Measurements from ENCODE around the gene MMEL1.

MMEL1 gene

DNA sequence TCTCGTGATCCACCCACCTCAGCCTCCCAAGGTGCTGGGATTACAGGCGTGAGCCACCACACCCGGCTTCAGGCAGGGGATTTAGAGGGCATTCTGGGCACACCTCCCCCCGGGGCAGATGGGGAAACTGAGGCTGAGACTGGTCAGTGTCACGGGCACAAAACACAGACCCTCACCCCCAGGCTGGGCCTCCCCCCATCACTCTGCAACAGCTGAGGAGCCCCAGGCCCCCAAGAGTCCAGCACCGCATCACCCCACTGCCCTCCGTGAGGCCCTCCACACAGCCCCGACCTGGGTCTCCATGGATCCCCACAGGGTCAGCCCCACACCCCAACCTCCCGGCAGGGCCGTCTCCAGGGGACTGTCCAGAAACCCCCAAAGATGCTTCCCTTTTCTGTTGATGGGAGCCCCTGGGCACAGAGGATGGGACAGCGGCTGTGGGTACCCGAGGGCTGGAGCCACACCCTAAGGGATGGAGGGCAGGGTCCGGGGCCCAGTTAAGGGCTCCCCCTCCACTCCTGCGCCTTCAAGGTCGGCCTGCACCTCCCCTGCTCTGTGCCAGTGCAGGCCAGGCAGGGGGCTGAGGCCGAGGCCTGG lies 65.6 kb downstream of the MMEL1 start:
- no peak for TF ChIP-seq ZFX (IDR thresholded peaks at IDR 0.05; ENCODE audit: borderline replicate concordance)
- TF ChIP-seq, protein P1, sequence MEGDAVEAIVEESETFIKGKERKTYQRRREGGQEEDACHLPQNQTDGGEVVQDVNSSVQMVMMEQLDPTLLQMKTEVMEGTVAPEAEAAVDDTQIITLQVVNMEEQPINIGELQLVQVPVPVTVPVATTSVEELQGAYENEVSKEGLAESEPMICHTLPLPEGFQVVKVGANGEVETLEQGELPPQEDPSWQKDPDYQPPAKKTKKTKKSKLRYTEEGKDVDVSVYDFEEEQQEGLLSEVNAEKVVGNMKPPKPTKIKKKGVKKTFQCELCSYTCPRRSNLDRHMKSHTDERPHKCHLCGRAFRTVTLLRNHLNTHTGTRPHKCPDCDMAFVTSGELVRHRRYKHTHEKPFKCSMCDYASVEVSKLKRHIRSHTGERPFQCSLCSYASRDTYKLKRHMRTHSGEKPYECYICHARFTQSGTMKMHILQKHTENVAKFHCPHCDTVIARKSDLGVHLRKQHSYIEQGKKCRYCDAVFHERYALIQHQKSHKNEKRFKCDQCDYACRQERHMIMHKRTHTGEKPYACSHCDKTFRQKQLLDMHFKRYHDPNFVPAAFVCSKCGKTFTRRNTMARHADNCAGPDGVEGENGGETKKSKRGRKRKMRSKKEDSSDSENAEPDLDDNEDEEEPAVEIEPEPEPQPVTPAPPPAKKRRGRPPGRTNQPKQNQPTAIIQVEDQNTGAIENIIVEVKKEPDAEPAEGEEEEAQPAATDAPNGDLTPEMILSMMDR (IDR thresholded peaks at IDR 0.05) = no peak
- no peak overlapping the region for H3K27ac ChIP-seq

- no peak overlapping the region for H3K27ac ChIP-seq
- TF ChIP-seq, protein P1 (IDR thresholded peaks at IDR 0.05) = no peak
- TF ChIP-seq ZFX (IDR thresholded peaks at IDR 0.05; ENCODE audit: borderline replicate concordance) = no peak
Observed at GRCh38 chr1:2566101-2567045, 66.4 kb downstream of the MMEL1 start.

DNA sequence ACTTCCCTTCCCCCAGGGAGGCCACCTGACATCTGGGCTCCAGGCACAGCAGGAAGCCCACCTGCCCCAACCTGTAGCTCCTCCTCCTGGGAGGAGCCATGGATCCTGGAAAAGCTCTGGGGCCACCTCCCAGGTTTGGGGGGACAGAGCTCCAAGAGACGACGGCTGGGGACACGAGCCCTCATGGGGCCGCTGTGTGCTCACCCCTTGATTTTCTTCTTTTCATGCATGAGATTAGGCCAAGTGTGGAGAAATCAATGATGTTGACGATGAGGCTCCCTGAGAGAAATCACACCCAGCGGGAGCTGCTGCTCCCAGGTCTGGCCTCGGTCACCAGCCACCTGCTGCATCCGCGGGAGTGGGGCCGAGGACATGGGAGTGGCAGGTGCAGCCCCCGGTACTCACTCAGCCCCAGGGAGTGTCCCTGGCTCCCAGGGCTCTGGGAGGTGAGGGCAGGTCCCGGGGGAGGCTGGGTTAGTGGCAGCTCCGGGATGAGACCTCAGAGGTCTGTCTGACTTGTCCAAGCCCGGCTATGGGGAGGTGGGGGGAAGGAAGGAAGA lies 67.9 kb downstream of the MMEL1 start:
- TF ChIP-seq, protein P1 (IDR thresholded peaks at IDR 0.05) = no peak
- TF ChIP-seq ZFX (IDR thresholded peaks at IDR 0.05; ENCODE audit: borderline replicate concordance) = no peak

GRCh38 chr1:2564006-2564814 lies 68.6 kb downstream of the MMEL1 start:
- no peak for TF ChIP-seq ZFX (IDR thresholded peaks at IDR 0.05; ENCODE audit: borderline replicate concordance)
- TF ChIP-seq, protein P1 (IDR thresholded peaks at IDR 0.05) = no peak
- H3K27ac ChIP-seq = no peak overlapping the region

More for the DNA sequence above, 67.9 kb downstream of the MMEL1 start:
- H3K27ac ChIP-seq = no peak overlapping the region

GRCh38 chr1:2563205-2563604 lies 69.6 kb downstream of the MMEL1 start:
- no peak overlapping the region for H3K27ac ChIP-seq
- TF ChIP-seq, protein P1 (IDR thresholded peaks at IDR 0.05) = no peak
- TF ChIP-seq ZFX (IDR thresholded peaks at IDR 0.05; ENCODE audit: borderline replicate concordance) = no peak

GRCh38 chr1:2561898-2562895 lies 70.6 kb downstream of the MMEL1 start:
- no peak overlapping the region for H3K27ac ChIP-seq
- TF ChIP-seq, protein P1 (IDR thresholded peaks at IDR 0.05) = peak; percentile 47
- no peak for TF ChIP-seq ZFX (IDR thresholded peaks at IDR 0.05; ENCODE audit: borderline replicate concordance)
